Adrenal gland (tissue), 12 donors: Measurements from ENCODE around the gene PITX2. TPM values are rescaled to one million over a fixed set of nuclear protein-coding genes. Genes with fewer than 3 reads are reported as not detected.

Source experiments
- DNase-seq, 7 donors: peaks; one replicate each; pipeline ENCODE4 v3.0.0-alpha.2; 2019 to 2020
- H3K27ac ChIP-seq, 5 donors: fragments of 200-600 bp; sonication (generic) in 4 of 5; 1 replicate in 3 of 5; 2 replicates in 2 of 5; pipeline versions ENCODE4 v1.5.1 to v1.8.0; 2016 to 2020; ENCODE audit warnings: mild to moderate bottlenecking in 1 of 5
- H3K27me3 ChIP-seq: fragments of 200-600 bp; 2 replicates; pipeline ENCODE4 v1.8.0; 2021
- H3K36me3 ChIP-seq, 2 donors: fragments of 200-600 bp; replicated peaks in 1 of 2; 1 replicate in 1 of 2; 2 replicates in 1 of 2; pipeline versions ENCODE4 v1.5.1 to v1.8.0; 2018 to 2022
- H3K4me1 ChIP-seq, 2 donors: fragments of 200-600 bp; replicated peaks in 1 of 2; 1 replicate in 1 of 2; 2 replicates in 1 of 2; pipeline versions ENCODE4 v1.5.1 to v1.8.0; 2018 to 2021
- H3K4me3 ChIP-seq, 4 donors: fragments of 200-600 bp; sonication (generic) in 3 of 4; one replicate each; pipeline ENCODE4 v1.5.1; 2016 to 2018
- H3K9me3 ChIP-seq, 3 donors: fragments of 200-600 bp; sonication (generic) in 1 of 3; replicated peaks in 1 of 3; 1 replicate in 2 of 3; 2 replicates in 1 of 3; pipeline versions ENCODE4 v1.5.1 to v1.8.0; 2016 to 2021
- CTCF ChIP-seq, 6 experiments: fragments of 450-650 bp in 4 of 6; fragments of 200-600 bp in 2 of 6; sonication (generic) in 1 of 6; IDR thresholded peaks; 1 replicate in 5 of 6; 2 replicates in 1 of 6; pipeline versions ENCODE4 v1.5.1 to v1.8.0; 2016 to 2021; ENCODE audit warnings: antibody characterized with exemption in 6 of 6, mild to moderate bottlenecking in 2 of 6, moderate library complexity in 1 of 6
- POLR2A ChIP-seq, 2 donors: fragments of 450-650 bp; IDR thresholded peaks; one replicate each; pipeline ENCODE4 v1.6.1; 2017; ENCODE audit warnings: antibody characterized with exemption in 2 of 2, mild to moderate bottlenecking in 2 of 2, moderate library complexity in 1 of 2
- WGBS, 4 donors: extraction: QIAGEN DNeasy Blood & Tissue Kit in 2 of 4; methylation state at CpG; one replicate each; pipeline versions ENCODE4 v1.1.5 to v1.1.7; 2013 to 2017; 5-methylcytosine and 5-hydroxymethylcytosine counted together
- intact Hi-C, 2 donors: fragments of 100-400 bp; cut with DNase I; formaldehyde crosslinking; loops; one replicate each; pipeline versions ENCODE4 v1.14.1 to v1.15.0; 2022 to 2023
- polyA plus RNA-seq, 3 donors: library from polyadenylated mRNA; stranded (reverse); fragments of 200-250 nt in 2 of 3; fragments of 350-450 nt in 1 of 3; fragmentation: Illumina TruSeq in 1 of 3; extraction: RNeasy Lipid Tissue Mini Kit (QIAGEN cat#74804) in 1 of 3; gene quantifications; one replicate each; pipeline ENCODE4 v1.2.3, GENCODE V29; 2013 to 2014
- total RNA-seq, 9 donors: library from RNA; depleted of rRNA in 4 of 9; stranded (reverse); fragments of >200 nt in 4 of 9; fragments of 120-200 nt in 1 of 9; fragmentation: NEBNext Ultra II Directional in 1 of 9; extraction: Animal tissue kit (Norgen Biotek cat#: 25700) in 1 of 9; gene quantifications; one replicate each; pipeline versions ENCODE4 v1.1.0 to v1.2.4, GENCODE V29; 2013 to 2023
- donor health status: healthy with polysubstance abuse.
- donor health status: Bipolar disorder and iron deficiency.
- donor health status: DM: yes; HTN: yes; CAD: no.
- donor health status: DM: no; HTN: no; CAD: no.
- donor health status: DM: no; HTN: no; CAD: no.
- donor health status: DM: yes; HTN: yes; CAD: no.

Gene PITX2
- total and polyA plus RNA-seq, 12 donors = 0.22 TPM; not detected in 11

- no peak overlapping the region for H3K27ac ChIP-seq
- TF ChIP-seq CTCF (IDR thresholded peaks at IDR 0.05) = no peak
- H3K9me3 ChIP-seq = no peaks in the 10 kb centered on the region
- H3K4me3 ChIP-seq = no peak overlapping the region
- no peak for DNase-seq
- H3K27me3 ChIP-seq = peaks cover 97% of the 10 kb centered on the region
- H3K4me1 ChIP-seq = peaks cover 0 to 6% of the 10 kb centered on the region in 2 donors
- intact Hi-C loops = no loop called here
- WGBS, 4 donors = 12 to 19% (median 17%) methylated on average over 10 of the region's 10 CpGs
- no peaks in the 10 kb centered on the region for H3K36me3 ChIP-seq
Measured at GRCh38 chr4:110638089-110638746, 15.3 kb upstream of the PITX2 start.

- 6 to 12% (median 7%) methylated on average over 26 to 35 of the region's 35 CpGs for WGBS, 4 donors
- H3K4me1 ChIP-seq = peaks cover 0 to 7% of the 10 kb centered on the region in 2 donors
- intact Hi-C loops = no loop called here
- no peaks in the 10 kb centered on the region for H3K36me3 ChIP-seq
- H3K27me3 ChIP-seq = peaks cover 97% of the 10 kb centered on the region
- H3K4me3 ChIP-seq = no peak overlapping the region
- TF ChIP-seq POLR2A (IDR thresholded peaks at IDR 0.05) (no peak), CTCF (IDR thresholded peaks at IDR 0.05) (no peak)
- DNase-seq = no peak
- H3K27ac ChIP-seq = no peak overlapping the region
- no peaks in the 10 kb centered on the region for H3K9me3 ChIP-seq
Measured at GRCh38 chr4:110637408-110638088, 14.7 kb upstream of the PITX2 start.

- Histone ChIP-seq H3K27ac (no peak overlapping the region), H3K4me3 (no peak overlapping the region), H3K27me3 (peaks cover 97% of the 10 kb centered on the region), H3K4me1 (peaks cover 0 to 14% of the 10 kb centered on the region in 2 donors), H3K36me3 (no peaks in the 10 kb centered on the region), H3K9me3 (no peaks in the 10 kb centered on the region)
- TF ChIP-seq CTCF (IDR thresholded peaks at IDR 0.05) (no peak), POLR2A (IDR thresholded peaks at IDR 0.05) (no peak)
- peak in 1 of 7 donors; percentile 9 for DNase-seq
- 3 to 7% (median 3%) methylated on average over 37 to 56 of the region's 56 CpGs for WGBS, 4 donors
- intact Hi-C loops = no loop called here
Measured at GRCh38 chr4:110636680-110637407, 14.0 kb upstream of the PITX2 start.

GRCh38 chr4:110636171-110636679, 13.3 kb upstream of the PITX2 start:
- Histone ChIP-seq H3K4me1 (peaks cover 0 to 18% of the 10 kb centered on the region in 2 donors), H3K36me3 (no peaks in the 10 kb centered on the region), H3K4me3 (no peak overlapping the region), H3K27me3 (peaks cover 96% of the 10 kb centered on the region), H3K27ac (no peak overlapping the region), H3K9me3 (no peaks in the 10 kb centered on the region)
- WGBS, 4 donors = 9 to 23% (median 13%) methylated on average over 12 of the region's 12 CpGs
- intact Hi-C loops = no loop called here
- TF ChIP-seq POLR2A (IDR thresholded peaks at IDR 0.05) = no peak
- no peak for TF ChIP-seq CTCF (IDR thresholded peaks at IDR 0.05)
- DNase-seq = no peak
